ENCODE data around the gene PPT1.

Gene PPT1

DNA sequence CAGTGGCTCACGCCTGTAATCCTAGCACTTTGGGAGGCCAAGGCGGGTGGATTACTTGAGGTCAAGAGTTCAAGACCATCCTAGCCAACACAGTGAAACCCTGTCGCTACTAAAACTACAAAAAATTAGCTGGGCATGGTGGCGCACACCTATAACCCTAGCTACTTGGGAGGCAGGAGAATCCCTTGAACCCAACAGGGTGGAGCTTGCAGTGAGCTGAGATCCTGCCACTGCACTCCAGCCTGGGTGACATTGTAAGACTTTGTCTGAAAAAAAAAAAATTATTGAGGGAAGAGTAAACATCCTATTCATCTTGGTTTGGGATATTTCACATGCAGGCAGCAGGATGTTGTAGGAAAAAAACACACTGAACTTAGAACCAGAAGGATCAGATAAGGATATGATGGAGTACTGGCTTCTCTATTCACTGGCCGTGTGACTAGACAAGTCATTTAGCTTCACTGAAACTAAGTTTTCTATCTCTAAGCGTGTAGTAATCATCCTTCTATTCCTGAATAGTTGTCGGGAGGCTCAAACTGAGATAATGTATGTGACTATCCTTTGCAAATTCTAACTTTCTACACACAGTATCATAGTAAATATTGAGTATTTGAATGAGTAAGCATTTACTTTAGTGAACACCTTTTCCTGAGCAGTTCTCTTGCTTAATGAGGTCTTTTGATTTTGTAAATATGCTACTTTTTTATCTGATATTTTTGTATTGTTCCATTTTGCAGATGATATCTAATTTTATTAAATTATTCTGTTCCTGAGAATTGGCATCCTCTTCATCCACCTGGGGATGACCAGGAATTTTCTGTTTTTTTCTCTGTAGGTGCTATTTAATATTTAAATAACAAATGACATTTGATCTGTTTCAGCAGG, 38.4 kb downstream of the PPT1 start:
- DNase-seq (ENCODE audit: insufficient read length, low spot score) (no peak), FAIRE-seq (peak; percentile 35)
- no peak for TF ChIP-seq POLR2A (IDR thresholded peaks at IDR 0.05; ENCODE audit: low read depth, low read length)
- no peak for TF ChIP-seq POLR2AphosphoS5 (IDR thresholded peaks at IDR 0.05; ENCODE audit: low read depth, low read length)
- TF ChIP-seq POU2F2 (IDR thresholded peaks at IDR 0.05; ENCODE audit: low read depth, low read length) = no peak
- TF ChIP-seq SPI1 (IDR thresholded peaks at IDR 0.05; ENCODE audit: low read depth, low read length) = no peak
- TF ChIP-seq PAX5 (IDR thresholded peaks at IDR 0.05; ENCODE audit: insufficient read depth, low read length, severe bottlenecking) = no peak
- no peak for TF ChIP-seq TAF1 (IDR thresholded peaks at IDR 0.05; ENCODE audit: low read depth, low read length)

DNA sequence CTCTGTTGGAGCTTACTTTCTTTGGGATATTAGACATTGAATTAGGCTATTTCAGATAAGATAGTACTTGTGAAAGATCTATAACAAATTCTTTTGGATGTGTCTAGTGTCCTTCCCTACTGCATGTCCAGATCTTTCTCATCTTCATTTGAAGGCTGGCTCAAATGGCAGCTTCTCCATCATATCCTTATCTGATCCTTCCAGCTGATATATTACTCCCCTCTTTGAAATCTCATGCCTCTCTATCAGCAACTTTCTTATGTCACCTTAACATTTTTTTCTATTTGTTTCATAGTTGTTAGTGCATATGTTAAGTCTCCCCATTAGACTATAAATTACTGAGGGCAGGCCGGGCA, 39.0 kb downstream of the PPT1 start:
- TF ChIP-seq POU2F2 (IDR thresholded peaks at IDR 0.05; ENCODE audit: low read depth, low read length) (no peak), PAX5 (IDR thresholded peaks at IDR 0.05; ENCODE audit: insufficient read depth, low read length, severe bottlenecking) (no peak), SPI1 (IDR thresholded peaks at IDR 0.05; ENCODE audit: low read depth, low read length) (no peak), POLR2AphosphoS5 (IDR thresholded peaks at IDR 0.05; ENCODE audit: low read depth, low read length) (no peak), POLR2A (IDR thresholded peaks at IDR 0.05; ENCODE audit: low read depth, low read length) (no peak), TAF1 (IDR thresholded peaks at IDR 0.05; ENCODE audit: low read depth, low read length) (no peak)
- peak; percentile 16 for FAIRE-seq
- no peak for DNase-seq (ENCODE audit: insufficient read length, low spot score)

DNA sequence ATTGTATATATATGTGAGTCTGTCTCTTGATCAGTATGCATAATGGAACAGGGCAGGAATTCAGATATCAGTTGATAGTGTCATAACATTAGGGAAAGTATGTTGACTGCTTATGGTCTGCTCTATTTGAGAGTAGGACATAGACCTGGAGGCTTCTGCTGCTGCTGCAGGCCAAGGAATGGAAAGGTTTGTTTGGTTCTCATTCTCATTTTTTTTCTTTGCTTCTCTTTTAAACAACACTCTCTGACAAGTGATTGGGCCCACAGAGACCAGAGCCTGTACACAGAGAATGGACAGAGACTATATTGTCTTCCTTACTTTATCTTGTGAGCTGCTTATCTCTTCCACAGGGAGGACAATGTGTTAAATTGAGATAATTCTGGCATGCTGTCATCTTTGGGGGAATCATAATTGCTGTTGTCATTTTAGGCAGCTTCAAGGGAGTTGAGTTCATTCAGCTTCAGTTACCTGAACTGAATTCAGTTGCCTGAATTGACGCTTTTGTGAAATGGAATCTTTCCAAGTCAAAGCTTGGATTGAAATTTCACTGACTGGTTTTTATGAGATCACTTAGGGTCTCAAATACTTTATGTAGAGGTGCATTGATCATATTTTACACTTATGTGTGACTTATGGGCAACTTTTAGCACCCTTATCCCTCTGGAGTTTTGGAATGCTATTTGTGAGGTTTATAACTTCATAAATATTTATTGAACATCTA, 39.6 kb downstream of the PPT1 start:
- DNase-seq (ENCODE audit: insufficient read length, low spot score) = no peak
- no peak for FAIRE-seq
- TF ChIP-seq POLR2AphosphoS5 (IDR thresholded peaks at IDR 0.05; ENCODE audit: low read depth, low read length) (no peak), SPI1 (IDR thresholded peaks at IDR 0.05; ENCODE audit: low read depth, low read length) (no peak), POLR2A (IDR thresholded peaks at IDR 0.05; ENCODE audit: low read depth, low read length) (no peak)

DNA sequence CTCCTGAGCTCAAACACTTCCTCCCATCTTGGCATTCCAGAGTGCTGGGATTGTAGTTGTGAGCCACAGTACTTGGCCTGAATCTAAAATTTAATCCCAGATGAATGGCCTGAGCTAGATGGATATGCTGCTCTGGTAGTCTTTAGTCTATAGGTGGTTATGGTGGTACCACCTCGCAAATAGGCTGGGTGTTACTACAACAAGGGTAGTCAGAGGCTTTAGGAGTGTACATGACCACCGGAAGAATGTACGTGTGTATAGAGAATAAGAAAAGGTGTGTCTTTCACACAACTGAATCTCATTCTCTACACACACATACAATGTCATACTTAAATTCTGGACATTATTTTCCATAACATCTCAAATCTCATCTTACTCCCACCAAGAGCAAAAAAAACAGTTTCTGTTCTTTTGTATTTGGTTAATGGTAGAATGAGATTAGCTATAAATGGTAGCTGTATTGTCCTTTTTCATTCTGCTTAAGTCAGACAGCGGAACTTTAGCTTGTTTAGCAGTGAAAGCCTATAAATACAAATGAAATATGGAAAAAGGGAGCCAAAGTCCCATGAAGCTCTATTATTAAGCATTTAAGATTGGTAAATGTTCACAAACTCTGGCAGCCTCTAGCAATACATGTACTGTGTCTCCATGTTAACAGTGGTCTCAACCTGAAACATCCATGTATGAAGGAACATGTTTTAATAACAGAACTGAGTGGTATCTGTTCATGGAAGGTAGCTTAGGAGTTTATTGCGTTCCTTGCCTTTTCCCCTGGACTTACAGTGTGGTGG, 40.3 kb downstream of the PPT1 start:
- FAIRE-seq = peak; percentile 58

DNA sequence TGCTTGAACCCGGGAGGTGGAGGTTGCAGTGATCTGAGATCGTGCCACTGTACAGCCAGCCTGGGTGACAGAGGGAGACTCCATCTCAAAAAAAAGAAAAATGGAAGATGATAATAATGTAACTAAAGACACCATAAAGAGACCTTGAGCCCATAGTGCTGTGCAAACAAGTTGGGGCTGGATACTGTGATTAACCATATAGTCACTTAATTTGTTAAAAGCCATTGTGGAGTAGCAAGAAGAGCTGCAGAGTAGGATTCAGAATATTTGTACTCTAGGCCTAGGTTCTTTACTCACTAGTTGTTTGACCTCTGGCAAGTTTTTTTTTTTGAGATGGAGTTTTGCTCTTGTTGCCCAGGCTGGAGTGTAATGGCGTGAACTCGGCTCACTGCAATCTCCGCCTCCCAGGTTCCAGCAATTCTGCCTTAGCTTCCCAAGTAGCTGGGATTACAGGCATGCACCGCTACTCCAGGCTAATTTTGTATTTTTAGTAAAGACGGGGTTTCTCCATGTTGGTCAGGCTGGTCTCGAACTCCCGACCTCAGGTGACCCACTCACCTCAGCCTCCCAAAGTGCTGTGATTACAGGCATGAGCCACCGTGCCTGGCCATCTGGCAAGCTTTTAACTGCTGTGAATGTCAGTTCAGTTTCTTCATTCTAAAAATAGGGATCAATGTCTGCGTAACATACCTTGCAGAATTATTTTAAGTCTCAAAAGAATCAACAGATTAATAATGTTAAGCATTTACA, 43.7 kb downstream of the PPT1 start:
- DNase-seq (ENCODE audit: insufficient read length, low spot score) (no peak), FAIRE-seq (no peak)
- TF ChIP-seq POLR2A (IDR thresholded peaks at IDR 0.05; ENCODE audit: low read depth, low read length) (no peak), PAX5 (IDR thresholded peaks at IDR 0.05; ENCODE audit: insufficient read depth, low read length, severe bottlenecking) (no peak), POLR2AphosphoS5 (IDR thresholded peaks at IDR 0.05; ENCODE audit: low read depth, low read length) (no peak), SPI1 (IDR thresholded peaks at IDR 0.05; ENCODE audit: low read depth, low read length) (no peak), TAF1 (IDR thresholded peaks at IDR 0.05; ENCODE audit: low read depth, low read length) (no peak)

More for the DNA sequence above, 40.3 kb downstream of the PPT1 start:
- no peak for DNase-seq (ENCODE audit: insufficient read length, low spot score)
- TF ChIP-seq TAF1 (IDR thresholded peaks at IDR 0.05; ENCODE audit: low read depth, low read length) (no peak), PAX5 (IDR thresholded peaks at IDR 0.05; ENCODE audit: insufficient read depth, low read length, severe bottlenecking) (no peak), POU2F2 (IDR thresholded peaks at IDR 0.05; ENCODE audit: low read depth, low read length) (no peak), SPI1 (IDR thresholded peaks at IDR 0.05; ENCODE audit: low read depth, low read length) (no peak), POLR2A (IDR thresholded peaks at IDR 0.05; ENCODE audit: low read depth, low read length) (no peak), POLR2AphosphoS5 (IDR thresholded peaks at IDR 0.05; ENCODE audit: low read depth, low read length) (no peak)

DNA sequence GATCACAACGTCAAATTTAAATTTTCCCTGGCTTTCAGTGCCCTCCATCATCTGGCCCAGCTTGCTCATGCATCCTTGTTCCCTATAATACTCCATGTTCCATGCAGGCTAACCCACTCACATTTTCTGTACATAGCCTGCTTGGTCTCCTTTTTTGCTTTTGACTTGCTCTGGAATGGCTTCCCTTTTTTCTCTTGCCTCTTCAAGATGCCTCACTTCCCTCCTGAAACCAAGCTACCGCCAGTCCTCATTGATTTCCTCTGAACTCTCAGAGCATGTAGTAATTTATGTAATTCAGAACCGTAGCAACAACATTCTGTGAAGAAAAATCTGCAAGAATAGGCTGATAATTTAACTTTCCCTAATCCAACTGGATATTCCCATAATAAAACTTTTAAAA, 46.2 kb downstream of the PPT1 start:
- TF ChIP-seq SPI1 (IDR thresholded peaks at IDR 0.05; ENCODE audit: low read depth, low read length) (peak; percentile 90), TAF1 (IDR thresholded peaks at IDR 0.05; ENCODE audit: low read depth, low read length) (no peak)
- FAIRE-seq = peak; percentile 66
- DNase-seq (ENCODE audit: insufficient read length, low spot score) = no peak

DNA sequence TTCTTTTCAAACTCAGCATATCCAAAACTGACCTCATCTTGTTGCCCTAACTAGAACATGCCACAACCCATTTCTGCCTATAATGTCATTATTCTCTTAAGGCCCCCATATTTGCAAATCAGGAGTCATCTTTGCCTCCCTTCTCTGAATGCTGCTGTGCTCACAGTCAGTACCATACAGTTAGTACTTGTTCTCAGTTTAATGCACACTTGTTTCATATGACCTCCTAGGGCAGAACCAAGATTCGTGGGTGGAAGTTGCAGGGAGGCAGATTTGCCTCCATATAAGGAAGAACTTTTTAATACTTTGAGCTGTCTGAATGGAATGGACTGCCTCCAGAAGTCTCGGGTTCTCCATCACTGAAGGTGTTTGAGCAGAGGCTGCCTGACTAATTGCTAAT, 47.3 kb downstream of the PPT1 start:
- DNase-seq (ENCODE audit: insufficient read length, low spot score) (no peak), FAIRE-seq (peak; percentile 52)
- TF ChIP-seq TAF1 (IDR thresholded peaks at IDR 0.05; ENCODE audit: low read depth, low read length) = no peak
- no peak for TF ChIP-seq SPI1 (IDR thresholded peaks at IDR 0.05; ENCODE audit: low read depth, low read length)
- no peak; the same call in 1 of the 2 replicates for TF ChIP-seq POLR2AphosphoS5 (IDR thresholded peaks at IDR 0.05; ENCODE audit: low read depth, low read length)
- no peak for TF ChIP-seq POU2F2 (IDR thresholded peaks at IDR 0.05; ENCODE audit: low read depth, low read length)
- TF ChIP-seq PAX5 (IDR thresholded peaks at IDR 0.05; ENCODE audit: insufficient read depth, low read length, severe bottlenecking) = no peak
- TF ChIP-seq POLR2A (IDR thresholded peaks at IDR 0.05; ENCODE audit: low read depth, low read length) = peak; percentile 52

DNA sequence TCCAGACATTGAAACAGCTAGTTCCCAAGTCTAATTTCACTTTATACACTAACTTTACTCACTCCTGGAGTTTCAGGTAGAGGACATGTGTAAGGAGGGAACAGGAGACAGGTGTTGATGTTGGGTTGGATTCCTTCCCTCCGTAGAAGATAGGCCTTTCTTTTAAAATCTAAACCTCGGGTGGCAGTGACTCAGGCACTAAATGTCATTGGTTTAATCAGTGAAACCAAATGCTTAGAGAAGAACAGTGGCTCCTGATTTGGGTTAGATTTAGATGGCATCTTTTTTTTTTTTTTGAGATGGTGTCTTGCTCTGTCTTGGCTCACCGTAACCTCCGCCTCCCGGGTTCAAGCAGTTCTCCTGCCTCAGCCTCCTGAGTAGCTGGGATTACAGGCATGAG, 49.3 kb downstream of the PPT1 start:
- FAIRE-seq (no peak), DNase-seq (ENCODE audit: insufficient read length, low spot score) (no peak)
- TF ChIP-seq POU2F2 (IDR thresholded peaks at IDR 0.05; ENCODE audit: low read depth, low read length) = no peak

DNA sequence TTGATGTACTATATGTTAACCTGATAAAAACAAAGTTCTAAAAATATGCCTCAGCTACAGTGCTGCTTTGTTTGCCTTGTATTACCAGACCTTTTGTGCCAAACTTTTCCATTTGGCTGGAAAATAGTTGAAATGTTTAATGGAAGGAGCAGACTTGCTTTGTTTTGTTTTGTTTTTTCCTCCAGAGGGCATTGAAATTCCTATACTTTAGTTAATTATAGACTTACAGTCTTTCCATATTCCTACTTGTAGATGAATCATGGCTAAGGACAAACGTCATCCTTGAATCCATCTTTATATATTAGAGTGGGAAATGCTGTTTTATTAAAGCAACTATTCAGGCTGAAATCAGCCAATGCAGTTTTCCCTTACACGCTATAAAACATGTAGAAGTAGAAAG, 49.8 kb downstream of the PPT1 start:
- TF ChIP-seq PAX5 (IDR thresholded peaks at IDR 0.05; ENCODE audit: insufficient read depth, low read length, severe bottlenecking) (no peak), POU2F2 (IDR thresholded peaks at IDR 0.05; ENCODE audit: low read depth, low read length) (no peak), POLR2A (IDR thresholded peaks at IDR 0.05; ENCODE audit: low read depth, low read length) (no peak), POLR2AphosphoS5 (IDR thresholded peaks at IDR 0.05; ENCODE audit: low read depth, low read length) (no peak), SPI1 (IDR thresholded peaks at IDR 0.05; ENCODE audit: low read depth, low read length) (no peak), TAF1 (IDR thresholded peaks at IDR 0.05; ENCODE audit: low read depth, low read length) (no peak)
- DNase-seq (ENCODE audit: insufficient read length, low spot score) (no peak), FAIRE-seq (no peak)

All from GM12891 (cell line).